MV-4-11 (cell line): ENCODE measurements around the gene CHN2.

Experiments
- DNase-seq: peaks from one replicate; lab custom pipeline; 2025; lab: John Stamatoyannopoulos, UW

CHN2 gene

DNA sequence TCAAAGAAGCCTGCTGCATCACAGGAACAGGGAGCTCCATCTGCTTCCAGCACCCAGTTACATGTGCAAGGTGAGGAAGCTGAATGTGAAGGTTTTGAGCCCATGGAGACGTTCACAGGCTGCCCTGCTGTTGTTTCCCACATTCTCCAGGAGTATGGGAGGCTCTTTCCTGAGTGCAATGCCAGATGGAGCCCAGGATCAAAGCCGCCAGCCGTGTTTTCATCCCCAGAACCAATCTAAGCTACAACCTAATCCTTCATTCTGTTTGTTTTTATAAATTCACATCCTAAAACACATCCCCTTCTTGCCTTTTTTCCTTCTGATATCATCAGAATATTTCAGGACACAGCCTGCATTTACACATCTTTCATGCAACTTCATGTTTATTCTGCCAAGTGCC, 270.2 kb downstream of the CHN2 start:
- no peak for DNase-seq

DNA sequence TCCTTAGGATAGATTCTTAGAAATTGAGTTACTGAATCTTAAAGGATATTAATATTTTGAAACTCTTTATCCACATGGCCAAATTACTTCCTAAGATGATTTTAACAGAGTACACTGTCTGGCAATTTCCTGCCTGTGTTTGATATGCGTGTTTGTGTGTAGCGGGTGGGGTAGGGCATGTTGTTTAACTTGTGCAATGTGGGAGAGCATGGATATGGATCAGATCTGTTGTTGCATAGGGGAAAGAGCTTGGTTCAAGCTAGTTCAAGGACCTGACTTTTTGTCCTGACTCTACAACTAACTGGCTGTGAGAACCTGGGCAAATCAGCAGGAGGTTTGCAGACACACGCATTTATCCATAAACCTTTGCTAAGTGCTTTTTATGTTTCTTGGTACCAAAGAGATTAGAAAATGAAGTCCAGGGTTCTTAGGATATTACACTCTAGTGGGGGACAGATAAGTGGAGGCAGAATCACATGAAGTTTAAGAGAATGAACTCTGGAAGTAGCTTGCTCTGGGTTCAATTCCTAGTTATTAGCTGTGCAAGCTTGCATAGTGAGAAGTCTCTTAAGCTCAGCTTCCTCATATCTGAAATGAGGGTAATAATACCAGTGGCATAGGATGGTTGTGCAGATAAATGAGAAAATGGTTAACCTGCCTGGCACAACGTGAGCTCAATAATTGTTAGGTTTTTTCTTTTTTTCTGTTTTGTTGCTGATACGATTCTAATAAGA, 272.8 kb downstream of the CHN2 start:
- DNase-seq, result no peak

- DNase-seq, result no peak
Measured at GRCh38 chr7:29468196-29468595, 273.6 kb downstream of the CHN2 start.

DNA sequence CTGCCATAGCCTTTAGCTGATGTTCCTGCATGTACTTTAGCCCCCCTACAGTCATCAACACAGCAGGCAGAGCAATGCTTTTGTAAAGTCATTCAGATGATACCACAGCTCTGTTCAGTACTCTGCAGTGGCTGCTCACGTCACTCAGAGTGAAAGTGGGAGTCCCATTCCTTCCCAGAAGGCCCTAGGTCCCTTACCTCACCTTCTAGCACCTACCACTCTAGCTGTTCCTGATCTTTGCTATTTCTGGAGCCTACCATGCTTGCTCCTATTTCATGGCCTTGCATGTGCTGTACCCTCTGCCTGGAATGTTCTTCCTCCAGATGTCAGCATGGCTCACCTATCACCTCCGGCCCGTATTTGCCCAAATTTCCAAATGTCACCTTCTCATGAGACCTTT, 274.7 kb downstream of the CHN2 start:
- no peak for DNase-seq

DNA sequence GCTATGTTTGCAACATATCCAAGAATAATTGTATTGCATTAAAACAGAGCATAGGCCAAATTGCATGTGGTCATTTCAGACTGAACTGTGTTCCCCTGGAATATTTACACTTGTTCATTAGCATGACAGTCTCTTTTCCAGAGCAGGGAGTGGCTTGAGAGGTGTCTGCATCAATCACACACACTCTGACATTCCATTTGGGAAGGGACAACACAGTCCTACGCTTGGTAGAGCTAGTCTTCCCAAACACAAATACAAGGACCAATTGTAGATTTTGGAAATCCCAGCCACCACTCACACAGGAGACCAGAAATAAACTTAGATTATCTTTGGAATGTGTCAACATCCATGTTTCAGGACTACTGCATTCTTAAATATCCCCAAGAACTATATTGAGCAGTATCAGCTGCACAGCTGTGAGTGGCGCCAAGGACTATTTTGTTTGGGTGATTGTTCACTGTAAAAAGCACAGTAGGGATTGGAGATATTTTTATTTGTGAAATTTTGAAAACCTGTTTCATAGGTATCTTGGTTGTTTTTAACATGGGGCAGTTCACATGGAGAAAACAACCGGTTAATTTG, 275.5 kb downstream of the CHN2 start:
- no peak for DNase-seq

GRCh38 chr7:29471444-29472138, 277.0 kb downstream of the CHN2 start:
- DNase-seq, result no peak

GRCh38 chr7:29476916-29477315, 282.3 kb downstream of the CHN2 start:
- DNase-seq, result no peak

DNA sequence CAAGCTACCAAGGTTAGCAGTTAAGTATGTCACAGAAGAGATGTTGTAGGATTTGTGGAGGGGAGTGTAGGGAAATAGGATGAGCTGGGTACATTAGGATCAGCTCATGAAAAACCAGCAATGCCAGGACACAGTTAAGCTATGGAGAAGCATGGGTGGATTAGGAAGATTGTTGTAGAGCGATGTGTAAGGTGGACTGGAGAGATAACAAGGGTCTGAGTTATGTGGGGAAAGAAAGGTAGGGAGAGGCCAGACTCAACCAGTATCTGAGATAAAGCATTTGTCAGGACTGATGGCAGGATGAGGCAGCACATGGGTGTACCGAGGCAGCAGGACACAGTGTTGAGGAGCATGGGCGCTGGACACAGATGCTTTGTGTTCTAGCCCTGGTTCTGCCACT, 283.7 kb downstream of the CHN2 start:
- no peak for DNase-seq

DNA sequence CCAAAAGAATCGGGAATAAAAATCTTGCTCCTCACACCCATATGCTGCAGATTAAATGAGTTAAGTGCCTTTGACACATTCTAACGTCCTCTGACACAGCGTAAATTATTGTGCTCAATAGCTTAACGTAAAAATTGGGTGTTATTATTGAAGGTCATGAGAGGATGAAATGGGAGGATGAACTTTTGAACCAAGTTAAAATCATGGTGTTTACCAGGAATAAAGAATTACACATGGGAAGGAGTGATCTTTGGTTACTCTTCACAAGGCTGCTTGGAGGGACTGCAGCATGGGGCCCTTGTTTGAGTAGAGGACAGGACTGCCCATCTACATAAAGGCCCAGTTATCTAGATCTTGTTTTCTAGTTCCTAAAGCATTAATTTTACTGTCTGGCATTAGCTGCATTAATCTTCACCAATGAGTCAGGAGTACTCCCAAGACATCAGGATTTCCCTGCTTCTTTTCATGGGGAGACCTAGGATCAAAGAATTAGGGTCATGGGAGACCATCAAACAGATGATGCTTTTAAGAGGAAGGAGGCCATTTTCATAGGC, 284.2 kb downstream of the CHN2 start:
- DNase-seq, result no peak

- no peak for DNase-seq
Measured at GRCh38 chr7:29479301-29480200, 285.0 kb downstream of the CHN2 start.

GRCh38 chr7:29480451-29480850, 285.9 kb downstream of the CHN2 start:
- no peak for DNase-seq

GRCh38 chr7:29480934-29481651, 286.5 kb downstream of the CHN2 start:
- DNase-seq, result no peak

GRCh38 chr7:29482056-29482455, 287.5 kb downstream of the CHN2 start:
- DNase-seq, result no peak

GRCh38 chr7:29483219-29484104, 288.9 kb downstream of the CHN2 start:
- DNase-seq, result no peak

DNA sequence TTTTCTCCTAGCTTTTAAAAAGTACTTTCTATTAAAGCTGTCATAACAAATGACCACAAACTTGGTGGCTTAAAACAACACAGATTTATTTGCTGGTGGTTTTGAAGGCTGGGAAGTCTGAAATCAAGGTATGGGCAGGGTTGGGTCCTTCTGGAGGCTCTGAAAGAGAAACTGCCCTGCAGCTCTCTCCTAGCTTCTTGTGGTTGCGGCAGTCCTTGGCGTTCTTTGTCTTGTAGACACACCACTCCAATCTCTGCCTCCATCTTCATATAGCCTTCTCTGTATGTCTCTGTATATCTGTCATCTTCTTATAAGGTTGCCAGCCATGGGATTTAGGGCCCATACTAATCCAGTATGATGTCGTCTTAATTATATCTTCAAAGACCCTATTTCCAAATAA, 289.7 kb downstream of the CHN2 start:
- no peak for DNase-seq

GRCh38 chr7:29485339-29486190, 291.0 kb downstream of the CHN2 start:
- no peak for DNase-seq

GRCh38 chr7:29486191-29486700, 291.7 kb downstream of the CHN2 start:
- no peak for DNase-seq

GRCh38 chr7:29487424-29487823, 292.8 kb downstream of the CHN2 start:
- DNase-seq, result no peak
